Mesothelial cell of epicardium (in vitro differentiated cells): ENCODE measurements around the gene LRRC71. TPM values are rescaled to one million over a fixed set of nuclear protein-coding genes. Genes with fewer than 3 reads are reported as not detected.

Experiments used
- DNase-seq, 2 experiments: peaks; one replicate each; pipeline ENCODE4 v3.0.0; 2021; ENCODE audit warnings: low spot score in 2 of 2; ENCODE audit not compliant: unreplicated experiment in 2 of 2
- H3K27ac Mint-ChIP-seq: 2 replicates; pipeline ENCODE4 v1.8.0; 2021; ENCODE audit warnings: mixed read lengths
- H3K27me3 Mint-ChIP-seq: 2 replicates; pipeline ENCODE4 v1.8.0; 2021; ENCODE audit warnings: low read depth, mixed read lengths
- H3K36me3 Mint-ChIP-seq: 2 replicates; pipeline ENCODE4 v1.8.0; 2021; ENCODE audit warnings: mixed read lengths
- H3K4me1 Mint-ChIP-seq: 2 replicates; pipeline ENCODE4 v1.8.0; 2021; ENCODE audit warnings: mixed read lengths
- H3K4me3 Mint-ChIP-seq: 2 replicates; pipeline ENCODE4 v1.8.0; 2021; ENCODE audit warnings: mild to moderate bottlenecking, moderate library complexity, mixed read lengths
- H3K9me3 Mint-ChIP-seq: 2 replicates; pipeline ENCODE4 v1.8.0; 2021; ENCODE audit warnings: mixed read lengths
- CTCF ChIP-seq: fragments of 200-600 bp; sonication (generic); IDR thresholded peaks from one replicate; pipeline ENCODE4 v1.5.0; 2021; ENCODE audit warnings: antibody characterized with exemption; ENCODE audit not compliant: unreplicated experiment
- total RNA-seq: library from RNA; stranded (reverse); gene quantifications from 3 replicates; pipeline ENCODE4 v1.2.1, GENCODE V29; 2021

LRRC71 gene
- total RNA-seq, 1 donor from 2014 or later: 0.34 TPM

DNA sequence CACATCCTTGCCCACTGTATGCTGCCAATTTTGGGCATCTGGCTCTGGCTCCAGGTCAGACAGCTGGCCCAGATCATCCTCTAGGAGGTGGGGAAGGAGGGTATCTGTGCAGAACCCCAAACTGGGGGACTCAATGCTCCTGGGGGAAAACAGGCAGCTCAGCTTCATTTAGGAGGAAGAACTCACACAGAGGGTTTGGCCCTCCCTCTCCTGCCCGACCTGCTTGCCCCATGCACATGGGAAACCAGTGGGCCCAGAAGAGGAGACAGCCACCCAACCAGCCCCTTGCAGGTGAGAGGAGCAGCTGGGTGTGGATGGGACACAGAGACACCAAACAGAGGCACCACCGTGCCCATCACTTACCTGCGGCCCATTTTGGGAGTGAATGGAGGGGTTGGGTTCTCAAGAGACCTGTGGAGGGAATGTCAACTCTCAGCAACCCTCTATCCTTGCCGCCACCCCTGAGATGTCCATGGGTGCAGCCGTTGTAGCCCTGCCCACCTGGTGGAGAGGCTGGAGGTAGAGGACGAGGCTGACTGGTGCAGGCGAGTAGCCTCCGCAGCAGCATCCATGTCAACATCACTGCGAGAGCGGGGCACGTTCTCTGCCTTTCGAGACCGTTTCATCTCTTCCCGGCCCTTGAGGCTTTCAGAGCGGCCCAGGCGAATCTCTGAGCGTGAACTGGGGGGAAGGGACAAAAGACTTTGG, 27.5 kb downstream of the LRRC71 start:
- TF ChIP-seq CTCF: no peak
- Mint-ChIP-seq H3K9me3 (no peaks in the 10 kb centered on the region), H3K36me3 (peaks cover 55% of the 10 kb centered on the region), H3K4me1 (no peaks in the 10 kb centered on the region), H3K27me3 (no peaks in the 10 kb centered on the region), H3K4me3 (no peak overlapping the region), H3K27ac (no peak overlapping the region)
- DNase-seq: no peak

- H3K27ac Mint-ChIP-seq: no peak overlapping the region
- no peaks in the 10 kb centered on the region for H3K4me1 Mint-ChIP-seq
- H3K9me3 Mint-ChIP-seq: no peaks in the 10 kb centered on the region
- no peaks in the 10 kb centered on the region for H3K27me3 Mint-ChIP-seq
- peaks cover 50% of the 10 kb centered on the region for H3K36me3 Mint-ChIP-seq
- no peak overlapping the region for H3K4me3 Mint-ChIP-seq
- no peak for TF ChIP-seq CTCF
- no peak for DNase-seq
Measured at GRCh38 chr1:156948708-156949107, 28.3 kb downstream of the LRRC71 start.

- Mint-ChIP-seq H3K4me1 (no peaks in the 10 kb centered on the region), H3K27me3 (no peaks in the 10 kb centered on the region), H3K36me3 (peaks cover 46% of the 10 kb centered on the region), H3K27ac (no peak overlapping the region), H3K4me3 (no peak overlapping the region), H3K9me3 (no peaks in the 10 kb centered on the region)
- no peak for DNase-seq
- no peak for TF ChIP-seq CTCF
Measured at GRCh38 chr1:156949127-156949526, 28.7 kb downstream of the LRRC71 start.

GRCh38 chr1:156951371-156951770, 30.9 kb downstream of the LRRC71 start:
- H3K4me3 Mint-ChIP-seq: no peak overlapping the region
- no peak for TF ChIP-seq CTCF
- DNase-seq: no peak
- H3K27me3 Mint-ChIP-seq: no peaks in the 10 kb centered on the region
- no peaks in the 10 kb centered on the region for H3K4me1 Mint-ChIP-seq
- peaks cover 32% of the 10 kb centered on the region for H3K36me3 Mint-ChIP-seq
- no peaks in the 10 kb centered on the region for H3K9me3 Mint-ChIP-seq
- H3K27ac Mint-ChIP-seq: no peak overlapping the region

GRCh38 chr1:156953571-156953970, 33.1 kb downstream of the LRRC71 start:
- Mint-ChIP-seq H3K27ac (no peak overlapping the region), H3K27me3 (no peaks in the 10 kb centered on the region), H3K4me3 (no peak overlapping the region), H3K36me3 (peaks cover 41% of the 10 kb centered on the region), H3K4me1 (no peaks in the 10 kb centered on the region), H3K9me3 (no peaks in the 10 kb centered on the region)
- TF ChIP-seq CTCF: no peak
- no peak for DNase-seq

DNA sequence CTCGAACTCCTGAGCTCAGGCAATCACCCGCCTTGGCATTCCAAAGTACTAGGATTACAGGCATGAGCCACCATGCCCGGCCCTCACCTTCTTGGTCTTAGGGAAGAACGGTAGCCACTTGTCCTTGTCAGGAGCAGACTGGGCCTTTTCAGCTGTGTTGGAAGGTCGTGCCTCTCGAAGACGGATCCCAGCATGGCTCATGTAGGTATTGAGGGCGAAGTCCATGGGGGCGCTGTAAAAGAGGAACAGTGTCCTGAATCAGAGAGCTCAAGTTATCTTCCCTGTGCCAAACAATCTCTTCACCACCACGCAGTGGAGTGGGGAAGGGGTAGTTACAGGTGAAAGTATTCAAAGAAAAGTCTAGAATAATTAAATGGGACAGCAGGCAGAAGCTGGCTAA, 35.9 kb downstream of the LRRC71 start:
- TF ChIP-seq CTCF: no peak
- Mint-ChIP-seq H3K4me1 (peaks cover 3% of the 10 kb centered on the region), H3K27ac (no peak overlapping the region), H3K4me3 (no peak overlapping the region), H3K27me3 (no peaks in the 10 kb centered on the region), H3K36me3 (peaks cover 50% of the 10 kb centered on the region), H3K9me3 (no peaks in the 10 kb centered on the region)
- no peak for DNase-seq
